ENCODE results near the gene IMMP2L.
"Not testable (repeated sequence)": the region's sequence is repeated elsewhere in the genome, so short reads cannot be mapped to it uniquely, and the experiment has no call there.

Gene IMMP2L

GRCh38 chr7:111264111-111264868 lies 298.0 kb downstream of the IMMP2L start:
- DNase-seq (ENCODE audit: low spot score) = no peak

- no peak for DNase-seq (ENCODE audit: low spot score)
These were observed 299.8 kb downstream of the IMMP2L start for GRCh38 chr7:111262293-111263116.

GRCh38 chr7:111261496-111261895 lies 300.8 kb downstream of the IMMP2L start:
- no peak for DNase-seq (ENCODE audit: low spot score)

- no peak for DNase-seq (ENCODE audit: low spot score)
These were observed 302.3 kb downstream of the IMMP2L start for GRCh38 chr7:111259991-111260390.

DNA sequence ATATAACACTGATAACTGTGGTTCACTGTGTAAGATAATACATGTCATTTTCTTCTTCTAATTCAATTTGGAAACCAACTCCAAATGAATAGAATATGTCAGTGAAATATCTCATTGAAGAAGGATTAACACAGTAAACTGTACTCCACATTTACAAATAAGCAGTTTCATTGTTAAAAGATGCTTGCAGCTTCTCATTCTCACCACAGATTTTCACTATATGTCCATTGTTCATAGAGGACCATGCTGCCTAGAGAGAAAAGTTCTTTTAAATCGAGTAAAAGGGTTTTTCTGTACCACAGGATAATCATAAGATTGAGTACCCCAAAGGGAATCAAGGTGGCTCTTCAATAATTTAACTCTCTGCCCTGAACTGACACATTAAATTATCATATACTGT lies 305.9 kb downstream of the IMMP2L start:
- DNase-seq (ENCODE audit: low spot score) = no peak

DNA sequence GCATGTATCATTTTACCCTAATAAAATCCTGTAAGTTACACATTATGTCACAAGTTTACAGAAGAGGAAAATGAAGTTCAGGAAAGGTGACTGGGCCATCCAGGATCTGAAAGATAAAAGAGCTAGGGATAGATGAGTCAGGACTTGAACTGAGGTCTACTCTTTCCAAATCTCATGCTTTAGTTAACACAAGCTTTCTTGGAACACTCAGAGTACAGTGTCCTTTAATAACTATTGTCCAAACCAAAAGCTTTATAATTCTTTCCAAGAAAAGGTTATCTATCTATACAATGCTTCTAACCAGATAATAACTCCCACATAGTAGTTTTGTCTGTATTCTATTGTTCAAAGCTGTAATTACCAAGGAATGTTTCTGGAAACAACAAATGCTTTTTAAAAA lies 306.7 kb downstream of the IMMP2L start:
- no peak for DNase-seq (ENCODE audit: low spot score)

- not testable (repeated sequence) for DNase-seq (ENCODE audit: low spot score)
These were observed 310.9 kb downstream of the IMMP2L start for GRCh38 chr7:111251365-111251764.

- not testable (repeated sequence) for DNase-seq (ENCODE audit: low spot score)
These were observed 312.5 kb downstream of the IMMP2L start for GRCh38 chr7:111249807-111250206.

- DNase-seq (ENCODE audit: low spot score) = no peak
These were observed 320.0 kb downstream of the IMMP2L start for GRCh38 chr7:111242141-111242755.

- no peak for DNase-seq (ENCODE audit: low spot score)
These were observed 321.9 kb downstream of the IMMP2L start for GRCh38 chr7:111240371-111240770.

DNA sequence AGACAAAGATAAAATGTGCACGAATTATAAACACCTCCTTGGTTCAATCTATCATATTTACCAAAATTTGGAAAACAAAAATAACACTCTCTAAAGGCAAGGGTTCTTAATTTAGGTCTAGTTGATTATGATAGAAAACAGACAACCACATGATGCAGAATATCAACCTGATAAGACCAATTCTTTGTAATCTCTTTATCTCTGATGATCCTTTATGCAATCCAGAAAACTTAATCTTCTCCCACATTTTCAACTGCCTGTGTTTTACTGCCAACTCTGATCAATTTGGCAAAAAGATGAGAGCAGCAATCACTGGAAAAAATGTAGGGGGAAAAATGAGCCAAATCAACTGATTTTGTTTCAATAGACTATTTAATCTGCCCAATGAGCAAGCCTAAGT lies 322.9 kb downstream of the IMMP2L start:
- no peak for DNase-seq (ENCODE audit: low spot score)

GRCh38 chr7:111238886-111239285 lies 323.4 kb downstream of the IMMP2L start:
- no peak for DNase-seq (ENCODE audit: low spot score)

GRCh38 chr7:111235709-111236108 lies 326.6 kb downstream of the IMMP2L start:
- DNase-seq (ENCODE audit: low spot score) = no peak

- no peak for DNase-seq (ENCODE audit: low spot score)
These were observed 329.8 kb downstream of the IMMP2L start for GRCh38 chr7:111232249-111233084.

- DNase-seq (ENCODE audit: low spot score) = no peak
These were observed 332.4 kb downstream of the IMMP2L start for GRCh38 chr7:111229916-111230315.

- no peak for DNase-seq (ENCODE audit: low spot score)
These were observed 333.0 kb downstream of the IMMP2L start for GRCh38 chr7:111229181-111229740.

- no peak for DNase-seq (ENCODE audit: low spot score)
These were observed 333.9 kb downstream of the IMMP2L start for GRCh38 chr7:111228437-111228836.

DNA sequence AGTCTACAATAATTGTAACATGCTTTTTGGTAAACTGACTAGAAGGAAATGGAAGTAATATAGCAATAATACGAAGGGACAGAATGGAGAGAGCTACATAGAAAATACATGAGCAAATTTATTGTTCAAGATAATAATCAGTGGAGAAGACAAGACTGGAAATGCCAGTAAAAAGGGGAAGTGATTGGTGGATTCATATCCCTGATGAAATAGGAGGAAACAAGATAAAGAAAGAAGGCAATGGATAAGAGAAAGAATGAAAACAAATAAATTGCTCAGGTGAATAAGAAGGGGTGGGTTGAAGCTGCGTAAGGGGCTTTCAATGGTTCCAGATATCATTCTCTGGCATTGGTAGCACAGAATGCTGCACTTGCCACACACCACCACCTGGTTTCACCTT lies 335.5 kb downstream of the IMMP2L start:
- no peak for DNase-seq (ENCODE audit: low spot score)

- DNase-seq (ENCODE audit: low spot score) = no peak
These were observed 337.7 kb downstream of the IMMP2L start for GRCh38 chr7:111224354-111225231.

- no peak for DNase-seq (ENCODE audit: low spot score)
These were observed 338.5 kb downstream of the IMMP2L start for GRCh38 chr7:111223802-111224253.
